Measurements from ENCODE around the gene TMEM255B.

DNA sequence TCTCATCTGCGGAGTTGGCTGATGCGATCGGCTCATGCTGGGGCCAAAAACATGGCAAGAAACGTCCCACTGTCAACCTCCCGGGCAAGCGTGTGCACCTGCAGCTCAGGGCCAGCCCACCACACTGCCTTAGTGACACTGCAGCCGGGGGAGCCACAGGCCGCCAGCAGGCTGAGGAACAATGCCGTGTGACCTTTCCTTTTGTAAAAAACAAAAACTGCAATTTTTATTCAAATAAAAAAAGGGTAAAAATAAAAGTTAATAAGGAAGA, 18.8 kb upstream of the TMEM255B start:
- TF ChIP-seq, protein P1, sequence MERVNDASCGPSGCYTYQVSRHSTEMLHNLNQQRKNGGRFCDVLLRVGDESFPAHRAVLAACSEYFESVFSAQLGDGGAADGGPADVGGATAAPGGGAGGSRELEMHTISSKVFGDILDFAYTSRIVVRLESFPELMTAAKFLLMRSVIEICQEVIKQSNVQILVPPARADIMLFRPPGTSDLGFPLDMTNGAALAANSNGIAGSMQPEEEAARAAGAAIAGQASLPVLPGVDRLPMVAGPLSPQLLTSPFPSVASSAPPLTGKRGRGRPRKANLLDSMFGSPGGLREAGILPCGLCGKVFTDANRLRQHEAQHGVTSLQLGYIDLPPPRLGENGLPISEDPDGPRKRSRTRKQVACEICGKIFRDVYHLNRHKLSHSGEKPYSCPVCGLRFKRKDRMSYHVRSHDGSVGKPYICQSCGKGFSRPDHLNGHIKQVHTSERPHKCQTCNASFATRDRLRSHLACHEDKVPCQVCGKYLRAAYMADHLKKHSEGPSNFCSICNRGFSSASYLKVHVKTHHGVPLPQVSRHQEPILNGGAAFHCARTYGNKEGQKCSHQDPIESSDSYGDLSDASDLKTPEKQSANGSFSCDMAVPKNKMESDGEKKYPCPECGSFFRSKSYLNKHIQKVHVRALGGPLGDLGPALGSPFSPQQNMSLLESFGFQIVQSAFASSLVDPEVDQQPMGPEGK (CRISPR knock-in tag; IDR thresholded peaks at IDR 0.05; ENCODE audit: borderline replicate concordance): no peak
- no peak for TF ChIP-seq ZFP3 (CRISPR knock-in tag; IDR thresholded peaks at IDR 0.05)
- TF ChIP-seq, protein P2, sequence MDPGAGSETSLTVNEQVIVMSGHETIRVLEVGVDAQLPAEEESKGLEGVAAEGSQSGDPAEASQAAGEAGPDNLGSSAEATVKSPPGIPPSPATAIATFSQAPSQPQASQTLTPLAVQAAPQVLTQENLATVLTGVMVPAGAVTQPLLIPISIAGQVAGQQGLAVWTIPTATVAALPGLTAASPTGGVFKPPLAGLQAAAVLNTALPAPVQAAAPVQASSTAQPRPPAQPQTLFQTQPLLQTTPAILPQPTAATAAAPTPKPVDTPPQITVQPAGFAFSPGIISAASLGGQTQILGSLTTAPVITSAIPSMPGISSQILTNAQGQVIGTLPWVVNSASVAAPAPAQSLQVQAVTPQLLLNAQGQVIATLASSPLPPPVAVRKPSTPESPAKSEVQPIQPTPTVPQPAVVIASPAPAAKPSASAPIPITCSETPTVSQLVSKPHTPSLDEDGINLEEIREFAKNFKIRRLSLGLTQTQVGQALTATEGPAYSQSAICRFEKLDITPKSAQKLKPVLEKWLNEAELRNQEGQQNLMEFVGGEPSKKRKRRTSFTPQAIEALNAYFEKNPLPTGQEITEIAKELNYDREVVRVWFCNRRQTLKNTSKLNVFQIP (CRISPR knock-in tag; IDR thresholded peaks at IDR 0.05; ENCODE audit: borderline replicate concordance, low read depth): no peak
- TF ChIP-seq, protein P3, sequence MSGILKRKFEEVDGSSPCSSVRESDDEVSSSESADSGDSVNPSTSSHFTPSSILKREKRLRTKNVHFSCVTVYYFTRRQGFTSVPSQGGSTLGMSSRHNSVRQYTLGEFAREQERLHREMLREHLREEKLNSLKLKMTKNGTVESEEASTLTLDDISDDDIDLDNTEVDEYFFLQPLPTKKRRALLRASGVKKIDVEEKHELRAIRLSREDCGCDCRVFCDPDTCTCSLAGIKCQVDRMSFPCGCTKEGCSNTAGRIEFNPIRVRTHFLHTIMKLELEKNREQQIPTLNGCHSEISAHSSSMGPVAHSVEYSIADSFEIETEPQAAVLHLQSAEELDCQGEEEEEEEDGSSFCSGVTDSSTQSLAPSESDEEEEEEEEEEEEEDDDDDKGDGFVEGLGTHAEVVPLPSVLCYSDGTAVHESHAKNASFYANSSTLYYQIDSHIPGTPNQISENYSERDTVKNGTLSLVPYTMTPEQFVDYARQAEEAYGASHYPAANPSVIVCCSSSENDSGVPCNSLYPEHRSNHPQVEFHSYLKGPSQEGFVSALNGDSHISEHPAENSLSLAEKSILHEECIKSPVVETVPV (CRISPR knock-in tag; IDR thresholded peaks at IDR 0.05): no peak
- no peak for TF ChIP-seq ISL1 (CRISPR knock-in tag; IDR thresholded peaks at IDR 0.05)
- TF ChIP-seq RARB (CRISPR knock-in tag; IDR thresholded peaks at IDR 0.05): no peak
